A549 (cell line): ENCODE measurements around the gene STYX. TPM values are rescaled to one million over a fixed set of nuclear protein-coding genes. Genes with fewer than 3 reads are reported as not detected.

ENCODE experiments used
- ATAC-seq, 2 experiments: fragments of 200-7000 bp in 1 of 2; fragments of >200 bp in 1 of 2; cut with Nextera tagmentation in 1 of 2; cut with Tn5 transposase in 1 of 2; 3 replicates each; pipeline versions ENCODE4 v1.8.0 to v1.9.1; 2018 to 2020; ENCODE audit warnings: mild to moderate bottlenecking in 1 of 2, moderate library complexity in 1 of 2
- CTCF ChIA-PET: fragments of 300-600 bp; sonication (Branson Sonifier 250); formaldehyde crosslinking; extraction: SDS; loops from one replicate; lab custom pipeline; 2021; ENCODE audit warnings: antibody characterized with exemption, inconsistent platforms; lab: Yijun Ruan, JAX
- POLR2A ChIA-PET: fragments of 350-600 bp; formaldehyde crosslinking; extraction: SDS; loops from one replicate; lab custom pipeline; 2021; ENCODE audit warnings: antibody characterized with exemption, inconsistent platforms; lab: Yijun Ruan, JAX
- DNase-seq, 2 experiments: peaks; one replicate each; pipeline versions ENCODE4 v3.0.0 to v3.0.0-alpha.2; 2011 to 2016; ENCODE audit warnings: low read depth in 1 of 2, low spot score in 1 of 2
- FAIRE-seq: peaks from 2 replicates; lab custom pipeline; 2011; peaks lifted over from hg19 to GRCh38; lab: Jason Lieb, UNC
- H3K27ac ChIP-seq, 2 experiments: fragments of >200 bp; sonication (Bioruptor Twin); formaldehyde crosslinking; 3 replicates each; pipeline ENCODE4 v1.5.1; 2016 to 2017
- H3K4me1 ChIP-seq: fragments of >200 bp; sonication (Bioruptor Twin); formaldehyde crosslinking; 3 replicates; pipeline ENCODE4 v1.6.1; 2016
- H3K4me2 ChIP-seq: fragments of >200 bp; sonication (Bioruptor Twin); formaldehyde crosslinking; 3 replicates; pipeline ENCODE4 v1.6.1; 2016
- H3K4me3 ChIP-seq: fragments of >200 bp; sonication (Bioruptor Twin); formaldehyde crosslinking; 3 replicates; pipeline ENCODE4 v1.5.1; 2016
- H3K9me3 ChIP-seq: fragments of >200 bp; sonication (Bioruptor Twin); formaldehyde crosslinking; 3 replicates; pipeline ENCODE4 v1.6.1; 2016
- CBX2 ChIP-seq: fragments of 200-600 bp; sonication (generic); IDR thresholded peaks from 2 replicates; pipeline ENCODE4 v1.6.1; 2016; ENCODE audit warnings: low read depth, mild to moderate bottlenecking, borderline replicate concordance
- CBX8 ChIP-seq: fragments of 200-600 bp; sonication (generic); IDR thresholded peaks from 2 replicates; pipeline ENCODE4 v1.6.1; 2016
- CHD2 ChIP-seq: fragments of 150-350 bp; IDR thresholded peaks from 2 replicates; pipeline ENCODE4 v1.6.1; 2014; ENCODE audit warnings: low read length; ENCODE audit not compliant: partially characterized antibody
- CHD4 ChIP-seq: fragments of 200-600 bp; sonication (generic); IDR thresholded peaks from 2 replicates; pipeline ENCODE4 v1.6.1; 2016; ENCODE audit warnings: antibody characterized with exemption, mild to moderate bottlenecking, borderline replicate concordance
- EHMT2 ChIP-seq: fragments of 200-600 bp; sonication (generic); IDR thresholded peaks from 2 replicates; pipeline ENCODE4 v1.6.1; 2016; ENCODE audit warnings: antibody characterized with exemption, low read depth, mild to moderate bottlenecking, moderate library complexity
- ESRRA ChIP-seq: fragments of 150-350 bp; IDR thresholded peaks from 2 replicates; pipeline ENCODE4 v1.6.1; 2014; ENCODE audit warnings: mild to moderate bottlenecking, low read length, borderline replicate concordance
- FOSB ChIP-seq: fragments of 250-450 bp; sonication (Bioruptor Pico); IDR thresholded peaks from 2 replicates; pipeline ENCODE4 v1.5.0; 2020; ENCODE audit warnings: mild to moderate bottlenecking, moderate library complexity
- FOXS1 ChIP-seq: fragments of 250-450 bp; sonication (Bioruptor Pico); IDR thresholded peaks from 2 replicates; pipeline ENCODE4 v1.5.0; 2020; ENCODE audit warnings: mild to moderate bottlenecking, moderate library complexity
- HDAC2 ChIP-seq: fragments of 200-600 bp; sonication (generic); IDR thresholded peaks from 2 replicates; pipeline ENCODE4 v1.6.1; 2016
- HOXB13 ChIP-seq: fragments of 250-450 bp; sonication (Bioruptor Pico); IDR thresholded peaks from 2 replicates; pipeline ENCODE4 v1.5.0; 2020; ENCODE audit warnings: low read depth, mild to moderate bottlenecking, moderate library complexity
- HOXB5 ChIP-seq: fragments of 250-450 bp; sonication (Bioruptor Pico); IDR thresholded peaks from 2 replicates; pipeline ENCODE4 v1.5.0; 2020; ENCODE audit warnings: mild to moderate bottlenecking, moderate library complexity
- KDM1A ChIP-seq: fragments of 200-600 bp; sonication (generic); IDR thresholded peaks from 2 replicates; pipeline ENCODE4 v1.6.1; 2016; ENCODE audit warnings: low read depth, mild to moderate bottlenecking
- MAFK ChIP-seq: fragments of 450-650 bp; IDR thresholded peaks from 2 replicates; pipeline ENCODE4 v1.6.1; 2014; ENCODE audit not compliant: partially characterized antibody
- NFE2L2 ChIP-seq: fragments of 150-350 bp; conservative IDR thresholded peaks from 2 replicates; pipeline ENCODE4 v1.6.1; 2014; ENCODE audit warnings: low read length
- NPAS2 ChIP-seq: fragments of 250-450 bp; sonication (Bioruptor Pico); IDR thresholded peaks from 2 replicates; pipeline ENCODE4 v1.8.0; 2022; ENCODE audit warnings: mild to moderate bottlenecking, moderate library complexity, borderline replicate concordance
- PBX3 ChIP-seq: IDR thresholded peaks from 2 replicates; pipeline ENCODE4 v1.6.1; 2012
- RAD21 ChIP-seq, 2 experiments: fragments of >200 bp in 1 of 2; sonication (Bioruptor Twin) in 1 of 2; formaldehyde crosslinking in 1 of 2; IDR thresholded peaks in 1 of 2; conservative IDR thresholded peaks in 1 of 2; 2 replicates in 1 of 2; 3 replicates in 1 of 2; pipeline ENCODE4 v1.6.1; 2012 to 2018; ENCODE audit warnings: inconsistent platforms in 1 of 2
- RARB ChIP-seq: fragments of 250-450 bp; sonication (Bioruptor Pico); IDR thresholded peaks from 2 replicates; pipeline ENCODE4 v1.8.0; 2021; ENCODE audit warnings: mild to moderate bottlenecking, moderate library complexity
- SMC3 ChIP-seq: fragments of >200 bp; sonication (Bioruptor Twin); formaldehyde crosslinking; IDR thresholded peaks from 3 replicates; pipeline ENCODE4 v1.6.1; 2018; ENCODE audit warnings: inconsistent platforms
- SREBF2 ChIP-seq: fragments of 450-650 bp; IDR thresholded peaks from 2 replicates; pipeline ENCODE4 v1.6.1; 2014; ENCODE audit warnings: mild to moderate bottlenecking, moderate library complexity
- TP53 ChIP-seq: fragments of 250-450 bp; sonication (Bioruptor Pico); IDR thresholded peaks from 2 replicates; pipeline ENCODE4 v1.5.0; 2021; ENCODE audit warnings: mild to moderate bottlenecking, moderate library complexity
- USF2 ChIP-seq: fragments of 450-650 bp; IDR thresholded peaks from 2 replicates; pipeline ENCODE4 v1.6.1; 2014; ENCODE audit warnings: antibody characterized with exemption
- ZNF302 ChIP-seq: fragments of 250-450 bp; sonication (Bioruptor Pico); IDR thresholded peaks from 2 replicates; pipeline ENCODE4 v1.9.0; 2021; ENCODE audit warnings: inconsistent platforms, mild to moderate bottlenecking, moderate library complexity
- ZSCAN20 ChIP-seq: fragments of 250-450 bp; sonication (Bioruptor Pico); IDR thresholded peaks from 2 replicates; pipeline ENCODE4 v1.8.0; 2022; ENCODE audit warnings: mild to moderate bottlenecking, moderate library complexity
- WGBS: methylation state at CpG from one replicate; pipeline ENCODE4 v1.1.6; 2017; ENCODE audit errors: missing lambda C conversion rate; 5-methylcytosine and 5-hydroxymethylcytosine counted together
- polyA plus RNA-seq, 4 experiments: library from polyadenylated mRNA; depleted of rRNA in 3 of 4; stranded (reverse); fragments of >200 nt; fragmentation: RNase III in 1 of 4; extraction: RNeasy Plus Mini Kit Qiagen cat#74134 plus additional on column Dnase treatment in 1 of 4; gene quantifications; 2 replicates in 3 of 4; 3 replicates in 1 of 4; pipeline ENCODE4 v1.2.3, GENCODE V29; 2011 to 2017
- TF ChIP-seq, protein P1 (sequence below): IDR thresholded peaks from 2 replicates; pipeline ENCODE4 v1.6.1; 2012
- TF ChIP-seq, protein P2 (sequence below): fragments of 250-450 bp; sonication (Bioruptor Pico); IDR thresholded peaks from 2 replicates; pipeline ENCODE4 v1.5.0; 2021; ENCODE audit warnings: mild to moderate bottlenecking, moderate library complexity, borderline replicate concordance
- TF ChIP-seq, protein P3 (sequence below): fragments of 150-350 bp; IDR thresholded peaks from 2 replicates; pipeline ENCODE4 v1.6.1; 2014; ENCODE audit warnings: low read depth, mild to moderate bottlenecking, low read length
- TF ChIP-seq, protein P4 (sequence below): fragments of 200-600 bp; sonication (generic); IDR thresholded peaks from 2 replicates; pipeline ENCODE4 v1.6.1; 2016; ENCODE audit warnings: antibody characterized with exemption, mild to moderate bottlenecking, moderate library complexity

The STYX gene
- polyA plus RNA-seq, 2 of the 4 experiments (the other 2 are of a cell fraction) = 7.6 to 12.0 TPM

GRCh38 chr14:52706724-52707706 lies 23.0 kb upstream of the STYX start, which contains the start of gene PSMC6 (continued):
- TF ChIP-seq, protein P1, sequence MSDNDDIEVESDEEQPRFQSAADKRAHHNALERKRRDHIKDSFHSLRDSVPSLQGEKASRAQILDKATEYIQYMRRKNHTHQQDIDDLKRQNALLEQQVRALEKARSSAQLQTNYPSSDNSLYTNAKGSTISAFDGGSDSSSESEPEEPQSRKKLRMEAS = peak; percentile 32
- TF ChIP-seq, protein P2, sequence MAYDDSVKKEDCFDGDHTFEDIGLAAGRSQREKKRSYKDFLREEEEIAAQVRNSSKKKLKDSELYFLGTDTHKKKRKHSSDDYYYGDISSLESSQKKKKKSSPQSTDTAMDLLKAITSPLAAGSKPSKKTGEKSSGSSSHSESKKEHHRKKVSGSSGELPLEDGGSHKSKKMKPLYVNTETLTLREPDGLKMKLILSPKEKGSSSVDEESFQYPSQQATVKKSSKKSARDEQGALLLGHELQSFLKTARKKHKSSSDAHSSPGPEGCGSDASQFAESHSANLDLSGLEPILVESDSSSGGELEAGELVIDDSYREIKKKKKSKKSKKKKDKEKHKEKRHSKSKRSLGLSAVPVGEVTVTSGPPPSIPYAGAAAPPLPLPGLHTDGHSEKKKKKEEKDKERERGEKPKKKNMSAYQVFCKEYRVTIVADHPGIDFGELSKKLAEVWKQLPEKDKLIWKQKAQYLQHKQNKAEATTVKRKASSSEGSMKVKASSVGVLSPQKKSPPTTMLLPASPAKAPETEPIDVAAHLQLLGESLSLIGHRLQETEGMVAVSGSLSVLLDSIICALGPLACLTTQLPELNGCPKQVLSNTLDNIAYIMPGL (CRISPR knock-in tag) = no peak
- TF ChIP-seq PBX3 = peak; percentile 21; the same call in 1 of the 2 replicates
- no peak for TF ChIP-seq MAFK
- no peak for TF ChIP-seq NPAS2 (CRISPR knock-in tag)
- TF ChIP-seq HDAC2 = no peak
- TF ChIP-seq NFE2L2 = no peak
- TF ChIP-seq CBX2 = no peak
- no peak for TF ChIP-seq HOXB5 (CRISPR knock-in tag)
- no peak for TF ChIP-seq SMC3
- TF ChIP-seq ZSCAN20 = no peak
- TF ChIP-seq SREBF2 = no peak
- TF ChIP-seq, all 56 proteins: peak for 11

DNA sequence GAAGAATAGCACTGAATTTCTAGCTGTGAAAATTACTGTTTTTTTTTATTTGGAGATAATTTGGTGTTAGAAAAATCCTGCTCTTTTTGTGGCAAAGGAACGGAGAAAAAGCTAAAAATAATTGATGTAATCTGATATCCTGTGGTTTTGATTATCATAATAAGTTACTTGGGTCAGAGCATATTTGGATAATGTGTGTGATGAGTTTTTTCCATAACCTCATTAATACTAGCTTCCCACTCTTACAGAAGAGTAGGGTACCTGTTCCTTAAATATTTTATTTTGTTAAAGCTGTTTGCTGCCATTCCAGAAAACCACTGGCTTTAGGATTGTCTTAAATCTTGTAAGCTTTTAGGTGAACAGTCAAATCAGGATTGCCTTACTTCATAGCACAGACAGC lies 18.3 kb upstream of the STYX start:
- FAIRE-seq (no peak), ATAC-seq (no peak), DNase-seq (no peak)
- H3K4me1 ChIP-seq = peaks cover 11% of the 10 kb centered on the region; the same call in 2 of the 3 replicates
- no peak for TF ChIP-seq CBX8
- TF ChIP-seq HOXB13 (CRISPR knock-in tag) = no peak
- TF ChIP-seq CBX2 = no peak
- TF ChIP-seq USF2 = no peak
- no peak for TF ChIP-seq FOSB
- TF ChIP-seq CHD4 = no peak
- no peak for TF ChIP-seq FOXS1 (CRISPR knock-in tag)
- TF ChIP-seq, protein P3, sequence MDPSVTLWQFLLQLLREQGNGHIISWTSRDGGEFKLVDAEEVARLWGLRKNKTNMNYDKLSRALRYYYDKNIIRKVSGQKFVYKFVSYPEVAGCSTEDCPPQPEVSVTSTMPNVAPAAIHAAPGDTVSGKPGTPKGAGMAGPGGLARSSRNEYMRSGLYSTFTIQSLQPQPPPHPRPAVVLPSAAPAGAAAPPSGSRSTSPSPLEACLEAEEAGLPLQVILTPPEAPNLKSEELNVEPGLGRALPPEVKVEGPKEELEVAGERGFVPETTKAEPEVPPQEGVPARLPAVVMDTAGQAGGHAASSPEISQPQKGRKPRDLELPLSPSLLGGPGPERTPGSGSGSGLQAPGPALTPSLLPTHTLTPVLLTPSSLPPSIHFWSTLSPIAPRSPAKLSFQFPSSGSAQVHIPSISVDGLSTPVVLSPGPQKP = no peak
- TF ChIP-seq CHD2 = no peak
- no peak for TF ChIP-seq TP53
- no peak for TF ChIP-seq RAD21 (conservative IDR thresholded peaks at IDR 0.05 in 1 of 2, IDR thresholded peaks at IDR 0.05 in 1 of 2)
- no peak for TF ChIP-seq MAFK
- TF ChIP-seq SMC3 = no peak
- TF ChIP-seq RARB (CRISPR knock-in tag) = no peak
- no peak for TF ChIP-seq KDM1A
- no peak for TF ChIP-seq ESRRA
- TF ChIP-seq, protein P4, sequence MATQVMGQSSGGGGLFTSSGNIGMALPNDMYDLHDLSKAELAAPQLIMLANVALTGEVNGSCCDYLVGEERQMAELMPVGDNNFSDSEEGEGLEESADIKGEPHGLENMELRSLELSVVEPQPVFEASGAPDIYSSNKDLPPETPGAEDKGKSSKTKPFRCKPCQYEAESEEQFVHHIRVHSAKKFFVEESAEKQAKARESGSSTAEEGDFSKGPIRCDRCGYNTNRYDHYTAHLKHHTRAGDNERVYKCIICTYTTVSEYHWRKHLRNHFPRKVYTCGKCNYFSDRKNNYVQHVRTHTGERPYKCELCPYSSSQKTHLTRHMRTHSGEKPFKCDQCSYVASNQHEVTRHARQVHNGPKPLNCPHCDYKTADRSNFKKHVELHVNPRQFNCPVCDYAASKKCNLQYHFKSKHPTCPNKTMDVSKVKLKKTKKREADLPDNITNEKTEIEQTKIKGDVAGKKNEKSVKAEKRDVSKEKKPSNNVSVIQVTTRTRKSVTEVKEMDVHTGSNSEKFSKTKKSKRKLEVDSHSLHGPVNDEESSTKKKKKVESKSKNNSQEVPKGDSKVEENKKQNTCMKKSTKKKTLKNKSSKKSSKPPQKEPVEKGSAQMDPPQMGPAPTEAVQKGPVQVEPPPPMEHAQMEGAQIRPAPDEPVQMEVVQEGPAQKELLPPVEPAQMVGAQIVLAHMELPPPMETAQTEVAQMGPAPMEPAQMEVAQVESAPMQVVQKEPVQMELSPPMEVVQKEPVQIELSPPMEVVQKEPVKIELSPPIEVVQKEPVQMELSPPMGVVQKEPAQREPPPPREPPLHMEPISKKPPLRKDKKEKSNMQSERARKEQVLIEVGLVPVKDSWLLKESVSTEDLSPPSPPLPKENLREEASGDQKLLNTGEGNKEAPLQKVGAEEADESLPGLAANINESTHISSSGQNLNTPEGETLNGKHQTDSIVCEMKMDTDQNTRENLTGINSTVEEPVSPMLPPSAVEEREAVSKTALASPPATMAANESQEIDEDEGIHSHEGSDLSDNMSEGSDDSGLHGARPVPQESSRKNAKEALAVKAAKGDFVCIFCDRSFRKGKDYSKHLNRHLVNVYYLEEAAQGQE = no peak
- TF ChIP-seq ZNF302 = no peak
- TF ChIP-seq NFE2L2 = no peak
- TF ChIP-seq EHMT2 = no peak
- ChIA-PET CTCF (interaction anchor here (1.1 to 1.3 kb wide), 3 partner anchors 12 to 18 kb away, joined by 3 read pairs; partner anchors contain the start of genes ERO1A and STYX), POLR2A (interaction anchor here (2.1 kb wide), 1 partner anchor 16 kb away, joined by 7 read pairs; no protein-coding TSS in a partner anchor)
- no peaks in the 10 kb centered on the region for H3K9me3 ChIP-seq
- no peak overlapping the region for H3K4me2 ChIP-seq
- no peak overlapping the region for H3K4me3 ChIP-seq
- H3K27ac ChIP-seq = no peak overlapping the region
- WGBS = 80% methylated on average over 1 of the region's 1 CpG
